H1 (cell line): ENCODE data around the gene NOS1AP. TPM values are rescaled to one million over a fixed set of nuclear protein-coding genes. Genes with fewer than 3 reads are reported as not detected.

Experiments used
- CTCF ChIA-PET: fragments of 300-600 bp; sonication (Branson Sonifier 250); formaldehyde crosslinking; loops from one replicate; lab custom pipeline; 2021; ENCODE audit not compliant: partially characterized antibody; lab: Charles Lee
- POLR2A ChIA-PET: fragments of 300-600 bp; sonication (Branson Sonifier 250); formaldehyde crosslinking; loops from one replicate; lab custom pipeline; 2021; ENCODE audit warnings: inconsistent platforms; ENCODE audit not compliant: partially characterized antibody; lab: Charles Lee
- DNase-seq, 2 experiments: peaks; one replicate each; pipeline versions ENCODE4 v3.0.0 to v3.0.0-alpha.2; 2010 to 2022; ENCODE audit warnings: low spot score in 2 of 2, low read depth in 1 of 2, mixed read lengths in 1 of 2
- FAIRE-seq: peaks from 2 replicates; lab custom pipeline; 2011; peaks lifted over from hg19 to GRCh38; lab: Jason Lieb, UNC
- H2AFZ ChIP-seq: 2 replicates; pipeline ENCODE4 v1.8.1; 2012; ENCODE audit warnings: low read length, inconsistent platforms
- H2AK5ac ChIP-seq: 2 replicates; pipeline ENCODE4 v1.6.1; 2013; ENCODE audit warnings: low read depth, low read length
- H2BK120ac ChIP-seq: replicated peaks from 2 replicates; pipeline ENCODE3; 2013; ENCODE audit warnings: low read depth, low read length, inconsistent platforms
- H2BK12ac ChIP-seq: 2 replicates; pipeline ENCODE4 v1.6.1; 2013; ENCODE audit warnings: low read depth, low read length
- H2BK15ac ChIP-seq: 2 replicates; pipeline ENCODE4 v1.6.1; 2013; ENCODE audit warnings: low read length
- H2BK20ac ChIP-seq: 2 replicates; pipeline ENCODE4 v1.6.1; 2013; ENCODE audit warnings: low read length
- H2BK5ac ChIP-seq: 2 replicates; pipeline ENCODE4 v1.6.1; 2013; ENCODE audit warnings: low read depth, low read length
- H3K14ac ChIP-seq: 2 replicates; pipeline ENCODE4 v1.6.1; 2013; ENCODE audit warnings: inconsistent platforms; ENCODE audit not compliant: insufficient read length
- H3K18ac ChIP-seq: 2 replicates; pipeline ENCODE4 v1.6.1; 2013; ENCODE audit warnings: low read length; ENCODE audit errors: extremely low read depth
- H3K23ac ChIP-seq: 2 replicates; pipeline ENCODE4 v1.6.1; 2013; ENCODE audit warnings: inconsistent platforms; ENCODE audit not compliant: insufficient read length
- H3K23me2 ChIP-seq: 2 replicates; pipeline ENCODE4 v1.6.1; 2013; ENCODE audit warnings: low read depth, low read length
- H3K27ac ChIP-seq: 2 replicates; pipeline ENCODE4 v1.6.1; 2011; ENCODE audit warnings: low read depth, low read length, inconsistent platforms
- H3K27me3 ChIP-seq, 4 experiments: replicated peaks in 1 of 4; 1 replicate in 1 of 4; 2 replicates in 3 of 4; pipeline versions ENCODE4 v1.6.1 to v1.8.1; 2011 to 2013; ENCODE audit warnings: low read length in 3 of 4, mild to moderate bottlenecking in 3 of 4, inconsistent platforms in 2 of 4, mixed read lengths in 2 of 4, moderate library complexity in 1 of 4; ENCODE audit not compliant: control insufficient read depth in 3 of 4, insufficient read depth in 3 of 4; ENCODE audit errors: extremely low read depth in 1 of 4
- H3K36me3 ChIP-seq, 4 experiments: 2 replicates each; pipeline versions ENCODE4 v1.6.1 to v1.8.1; 2011 to 2013; ENCODE audit warnings: mild to moderate bottlenecking in 4 of 4, low read length in 3 of 4, moderate library complexity in 2 of 4, control low read depth in 1 of 4, inconsistent platforms in 1 of 4; ENCODE audit not compliant: insufficient read depth in 4 of 4, control insufficient read depth in 2 of 4
- H3K4ac ChIP-seq: replicated peaks from 2 replicates; pipeline ENCODE3; 2013; ENCODE audit warnings: low read length, low read depth, mixed read lengths, inconsistent platforms; ENCODE audit not compliant: insufficient read length
- H3K4me1 ChIP-seq, 4 experiments: replicated peaks in 1 of 4; 1 replicate in 1 of 4; 2 replicates in 3 of 4; pipeline versions ENCODE4 v1.6.1 to v1.8.1; 2011 to 2013; ENCODE audit warnings: low read length in 3 of 4, inconsistent platforms in 2 of 4, mixed read lengths in 1 of 4; ENCODE audit not compliant: insufficient read depth in 4 of 4, control insufficient read depth in 3 of 4
- H3K4me2 ChIP-seq, 2 experiments: 2 replicates each; pipeline versions ENCODE4 v1.6.1 to v1.8.1; 2011 to 2013; ENCODE audit warnings: low read depth in 2 of 2, low read length in 2 of 2, control low read depth in 1 of 2, inconsistent platforms in 1 of 2, mild to moderate bottlenecking in 1 of 2; ENCODE audit not compliant: insufficient read depth in 1 of 2
- H3K4me3 ChIP-seq, 4 experiments: fragments of 200-600, 300-600 bp in 1 of 4; sonication (generic), shearing (Covaris generic), sonication (Bioruptor Twin) in 1 of 4; 2 replicates each; pipeline versions ENCODE4 v1.5.1 to v1.8.1; 2011 to 2016; ENCODE audit warnings: low read length in 4 of 4, low read depth in 3 of 4, control low read depth in 2 of 4, inconsistent platforms in 2 of 4, mild to moderate bottlenecking in 2 of 4, mixed read lengths in 1 of 4, moderate library complexity in 1 of 4; ENCODE audit not compliant: insufficient read depth in 2 of 4; ENCODE audit errors: extremely low read depth in 1 of 4
- H3K56ac ChIP-seq: replicated peaks from 2 replicates; pipeline ENCODE3; 2013; ENCODE audit warnings: low read depth, mild to moderate bottlenecking, mixed read lengths, low read length, inconsistent platforms; ENCODE audit not compliant: insufficient read length
- H3K79me1 ChIP-seq: 2 replicates; pipeline ENCODE4 v1.6.1; 2013; ENCODE audit warnings: low read depth, low read length, control low read depth
- H3K79me2 ChIP-seq, 2 experiments: 2 replicates each; pipeline versions ENCODE4 v1.6.1 to v1.8.1; 2012 to 2013; ENCODE audit warnings: low read length in 2 of 2, mild to moderate bottlenecking in 2 of 2, inconsistent platforms in 1 of 2; ENCODE audit not compliant: insufficient read depth in 2 of 2, control insufficient read depth in 1 of 2
- H3K9ac ChIP-seq, 4 experiments: replicated peaks in 1 of 4; 1 replicate in 1 of 4; 2 replicates in 3 of 4; pipeline versions ENCODE4 v1.6.1 to v1.8.1; 2011 to 2013; ENCODE audit warnings: low read depth in 3 of 4, low read length in 3 of 4, control low read depth in 2 of 4, mild to moderate bottlenecking in 2 of 4, moderate library complexity in 2 of 4, inconsistent platforms in 1 of 4; ENCODE audit errors: extremely low read depth in 1 of 4
- H3K9me3 ChIP-seq, 2 experiments: 2 replicates each; pipeline versions ENCODE4 v1.6.1 to v1.8.1; 2012 to 2013; ENCODE audit warnings: mild to moderate bottlenecking in 2 of 2, moderate library complexity in 2 of 2, control low read depth in 1 of 2, inconsistent platforms in 1 of 2, low read depth in 1 of 2, low read length in 1 of 2, mixed read lengths in 1 of 2; ENCODE audit not compliant: insufficient read depth in 2 of 2
- H4K20me1 ChIP-seq, 2 experiments: replicated peaks in 1 of 2; 2 replicates each; pipeline versions ENCODE3 to v1.8.1; 2011 to 2013; ENCODE audit warnings: inconsistent platforms in 2 of 2, low read length in 2 of 2, mild to moderate bottlenecking in 1 of 2; ENCODE audit not compliant: insufficient read depth in 2 of 2, control insufficient read depth in 1 of 2
- H4K5ac ChIP-seq: 2 replicates; pipeline ENCODE4 v1.6.1; 2013; ENCODE audit warnings: low read length, low read depth, mixed read lengths, inconsistent platforms; ENCODE audit not compliant: insufficient read length
- H4K8ac ChIP-seq: 2 replicates; pipeline ENCODE4 v1.8.0; 2013; ENCODE audit warnings: mild to moderate bottlenecking, moderate library complexity, low read length, inconsistent platforms; ENCODE audit not compliant: insufficient read depth; ENCODE audit errors: extremely low read depth
- H4K91ac ChIP-seq: replicated peaks from 2 replicates; pipeline ENCODE3; 2013; ENCODE audit warnings: low read length, mixed read lengths, inconsistent platforms; ENCODE audit not compliant: insufficient read length
- ATF2 ChIP-seq: IDR thresholded peaks from 2 replicates; pipeline ENCODE4 v1.6.1; 2012; ENCODE audit warnings: low read length, inconsistent platforms
- BRCA1 ChIP-seq: IDR thresholded peaks from 2 replicates; pipeline ENCODE4 v1.6.1; 2012; ENCODE audit warnings: low read depth, low read length, improper control_type of control experiment
- CEBPB ChIP-seq: IDR thresholded peaks from 2 replicates; pipeline ENCODE4 v1.6.1; 2012; ENCODE audit warnings: low read depth, low read length
- CHD2 ChIP-seq: IDR thresholded peaks from 2 replicates; pipeline ENCODE4 v1.6.1; 2012; ENCODE audit warnings: low read length, improper control_type of control experiment
- EZH2 ChIP-seq: fragments of 200-600 bp; sonication (generic); IDR thresholded peaks from 2 replicates; pipeline ENCODE4 v1.7.1; 2012; ENCODE audit warnings: low read depth, mild to moderate bottlenecking, moderate library complexity, low read length, inconsistent platforms; ENCODE audit not compliant: severe bottlenecking
- POLR2A ChIP-seq, 2 experiments: IDR thresholded peaks; 1 replicate in 1 of 2; 2 replicates in 1 of 2; pipeline ENCODE4 v1.6.1; 2011; ENCODE audit warnings: low read depth in 2 of 2, low read length in 2 of 2, mild to moderate bottlenecking in 2 of 2; ENCODE audit errors: control extremely low read depth in 1 of 2
- SIN3A ChIP-seq, 2 experiments: IDR thresholded peaks in 1 of 2; conservative IDR thresholded peaks in 1 of 2; 2 replicates each; pipeline ENCODE4 v1.6.1; 2011 to 2012; ENCODE audit warnings: low read length in 2 of 2, improper control_type of control experiment in 1 of 2, low read depth in 1 of 2, mild to moderate bottlenecking in 1 of 2
- SP2 ChIP-seq: IDR thresholded peaks from 2 replicates; pipeline ENCODE4 v1.6.1; 2012; ENCODE audit warnings: mild to moderate bottlenecking, low read length, inconsistent platforms
- SP4 ChIP-seq: IDR thresholded peaks from 2 replicates; pipeline ENCODE4 v1.6.1; 2012; ENCODE audit warnings: low read length, inconsistent platforms
- SUZ12 ChIP-seq: fragments of 200-600 bp; sonication (generic); IDR thresholded peaks from 2 replicates; pipeline ENCODE4 v1.6.1; 2012; ENCODE audit warnings: mild to moderate bottlenecking, inconsistent platforms, low read length, moderate library complexity, mixed read lengths
- USF2 ChIP-seq: IDR thresholded peaks from 2 replicates; pipeline ENCODE4 v1.6.1; 2011; ENCODE audit warnings: low read length, improper control_type of control experiment
- WGBS, 2 experiments: shearing (Covaris generic) in 1 of 2; methylation state at CpG; one replicate each; pipeline versions ENCODE4 v1.1.6 to v1.1.7; 2013 to 2015; ENCODE audit warnings: low lambda C conversion rate in 2 of 2, mixed read lengths in 2 of 2, inconsistent platforms in 1 of 2, low coverage in 1 of 2, missing lambda C conversion rate in 1 of 2; ENCODE audit not compliant: insufficient replicate concordance in 2 of 2, insufficient coverage in 1 of 2, insufficient read length in 1 of 2; ENCODE audit errors: extremely low coverage in 1 of 2, missing lambda C conversion rate in 1 of 2; 5-methylcytosine and 5-hydroxymethylcytosine counted together
- polyA plus RNA-seq, 7 experiments: library from polyadenylated mRNA; depleted of rRNA in 3 of 7; stranded (reverse) in 5 of 7; unstranded in 2 of 7; fragments of >200 nt in 5 of 7; fragments of 200-250 nt in 2 of 7; gene quantifications; 1 replicate in 5 of 7; 2 replicates in 1 of 7; 4 replicates in 1 of 7; pipeline versions ENCODE4 v1.2.1 to v1.2.3, GENCODE V29; 2011 to 2013; ENCODE audit warnings: missing spikeins in 2 of 7, mixed read lengths in 2 of 7
- total RNA-seq: library from RNA; stranded (reverse); fragmentation: NEBNext Ultra II Directional; extraction: Animal tissue kit (Norgen Biotek cat#: 25700); gene quantifications from 2 replicates; pipeline ENCODE4 v1.2.1, GENCODE V29; 2021

Gene NOS1AP
- total and polyA plus RNA-seq, 2 of the 8 experiments (the other 6 are each of a cell fraction or from before 2014, with no cell fraction given): 2.4 to 12.1 TPM

GRCh38 chr1:162178432-162178831, 108.9 kb downstream of the NOS1AP start:
- peaks cover 0 to 26% of the 10 kb centered on the region in 2 experiments; a peak in 2 of 4 replicates for H3K79me2 ChIP-seq
- H3K56ac ChIP-seq: no peak overlapping the region
- no peaks in the 10 kb centered on the region for H3K27me3 ChIP-seq
- H3K9ac ChIP-seq: 0 out of 7 replicates have a peak overlapping the region, but pooled peaks of 1 of the 4 experiments have one; percentile 15
- no peak overlapping the region for H2BK120ac ChIP-seq
- no peaks in the 10 kb centered on the region; a peak in 1 of 8 replicates for H3K36me3 ChIP-seq
- no peak overlapping the region for H3K4ac ChIP-seq
- no peak overlapping the region for H3K4me3 ChIP-seq
- no peak overlapping the region for H4K91ac ChIP-seq
- no peak overlapping the region for H3K23ac ChIP-seq
- no peak overlapping the region for H2AFZ ChIP-seq
- H2BK20ac ChIP-seq: no peak overlapping the region
- H2BK12ac ChIP-seq: no peak overlapping the region
- no peak overlapping the region for H2AK5ac ChIP-seq
- peaks cover 2 to 4% of the 10 kb centered on the region in 2 experiments for H4K20me1 ChIP-seq
- CTCF ChIA-PET: interaction anchor here (0.6 to 1.0 kb wide), 2 partner anchors 12 to 436 kb away, joined by 3 read pairs; no protein-coding TSS in a partner anchor
- H3K18ac ChIP-seq: 0 out of 2 replicates have a peak overlapping the region, but pooled peaks have one; percentile 2
- 83% methylated on average over 4 of the region's 4 CpGs; no CpG with 5 or more reads in 1 of the 2 experiments for WGBS, 2 experiments
- POLR2A ChIA-PET: interaction anchor here (1.1 to 1.5 kb wide), 3 partner anchors 13 to 120 kb away, joined by 3 to 4 read pairs (median 3); no protein-coding TSS in a partner anchor
- H3K4me1 ChIP-seq: peaks cover 0 to 21% (median 12%) of the 10 kb centered on the region in 4 experiments; a peak in 6 of 7 replicates
- H3K79me1 ChIP-seq: peaks cover 2% of the 10 kb centered on the region; the same call in 1 of the 2 replicates
- no peak overlapping the region for H3K14ac ChIP-seq
- no peaks in the 10 kb centered on the region for H3K9me3 ChIP-seq
- H3K4me2 ChIP-seq: no peak overlapping the region
- H4K8ac ChIP-seq: no peak overlapping the region
- FAIRE-seq (no peak), DNase-seq (no peak)
- no peak overlapping the region for H4K5ac ChIP-seq
- no peak overlapping the region for H2BK15ac ChIP-seq
- no peak overlapping the region for H2BK5ac ChIP-seq
- H3K23me2 ChIP-seq: no peaks in the 10 kb centered on the region
- H3K27ac ChIP-seq: no peak overlapping the region
- no peak for TF ChIP-seq CHD2
- no peak for TF ChIP-seq SP4
- no peak for TF ChIP-seq USF2
- TF ChIP-seq SUZ12: no peak
- TF ChIP-seq CEBPB: no peak
- no peak for TF ChIP-seq SP2
- no peak for TF ChIP-seq POLR2A (IDR thresholded peaks at IDR 0.05; ENCODE audit: control extremely low read depth in 1 of 2, low read depth in 2 of 2, low read length in 2 of 2)
- no peak for TF ChIP-seq EZH2
- TF ChIP-seq ATF2: no peak
- TF ChIP-seq BRCA1: no peak
- no peak for TF ChIP-seq SIN3A (conservative IDR thresholded peaks at IDR 0.05 in 1 of 2, IDR thresholded peaks at IDR 0.05 in 1 of 2; ENCODE audit: low read depth in 1 of 2, low read length in 2 of 2)
